Hepatocyte (in vitro differentiated cells): Measurements from ENCODE around the gene DOCK4.

Experiments used
- EZH2 ChIP-seq: fragments of 200-600 bp; sonication (generic); IDR thresholded peaks from 2 replicates; pipeline ENCODE4 v1.6.1; 2016; ENCODE audit warnings: antibody characterized with exemption, mild to moderate bottlenecking, borderline replicate concordance
- EZH2phosphoT487 ChIP-seq: fragments of 200-600 bp; sonication (generic); IDR thresholded peaks from one replicate; pipeline ENCODE4 v1.6.1; 2018; ENCODE audit warnings: antibody characterized with exemption, mild to moderate bottlenecking, low read depth, moderate library complexity; ENCODE audit not compliant: unreplicated experiment, severe bottlenecking
- TF ChIP-seq, protein P1 (sequence below): fragments of 200-600 bp; sonication (generic); IDR thresholded peaks from 2 replicates; pipeline ENCODE4 v1.5.1; 2016; ENCODE audit warnings: antibody characterized with exemption, mild to moderate bottlenecking; ENCODE audit not compliant: poor library complexity

DNA sequence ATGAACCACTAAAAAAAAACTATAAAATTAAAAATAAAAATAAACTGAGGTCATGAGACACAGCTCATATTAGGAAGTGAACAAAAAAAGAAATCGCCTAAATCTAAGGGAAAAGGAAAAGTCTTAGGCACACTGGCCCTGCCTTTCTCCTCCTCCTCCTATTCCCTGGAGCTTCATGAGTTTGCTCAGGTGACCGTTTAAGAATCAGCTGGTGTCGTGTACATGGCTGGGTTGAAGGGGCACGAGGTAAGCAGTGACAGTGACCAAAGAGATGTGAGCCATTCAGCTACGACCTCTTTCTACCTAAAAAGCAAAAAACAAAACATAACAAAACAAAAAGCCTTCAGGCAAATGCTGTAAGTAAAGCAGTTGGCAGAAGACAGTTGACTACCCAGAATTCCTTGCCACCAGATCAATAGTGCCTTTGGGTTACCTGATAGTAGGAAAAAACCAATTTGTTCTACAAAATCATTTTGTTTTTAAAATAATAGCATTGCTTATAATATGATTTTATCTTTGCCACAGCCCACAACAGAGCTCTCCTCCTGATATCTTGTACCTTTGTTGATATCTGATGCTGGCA lies 135.4 kb downstream of the DOCK4 start:
- TF ChIP-seq EZH2 (no peak), EZH2phosphoT487 (no peak)
- TF ChIP-seq, protein P1, sequence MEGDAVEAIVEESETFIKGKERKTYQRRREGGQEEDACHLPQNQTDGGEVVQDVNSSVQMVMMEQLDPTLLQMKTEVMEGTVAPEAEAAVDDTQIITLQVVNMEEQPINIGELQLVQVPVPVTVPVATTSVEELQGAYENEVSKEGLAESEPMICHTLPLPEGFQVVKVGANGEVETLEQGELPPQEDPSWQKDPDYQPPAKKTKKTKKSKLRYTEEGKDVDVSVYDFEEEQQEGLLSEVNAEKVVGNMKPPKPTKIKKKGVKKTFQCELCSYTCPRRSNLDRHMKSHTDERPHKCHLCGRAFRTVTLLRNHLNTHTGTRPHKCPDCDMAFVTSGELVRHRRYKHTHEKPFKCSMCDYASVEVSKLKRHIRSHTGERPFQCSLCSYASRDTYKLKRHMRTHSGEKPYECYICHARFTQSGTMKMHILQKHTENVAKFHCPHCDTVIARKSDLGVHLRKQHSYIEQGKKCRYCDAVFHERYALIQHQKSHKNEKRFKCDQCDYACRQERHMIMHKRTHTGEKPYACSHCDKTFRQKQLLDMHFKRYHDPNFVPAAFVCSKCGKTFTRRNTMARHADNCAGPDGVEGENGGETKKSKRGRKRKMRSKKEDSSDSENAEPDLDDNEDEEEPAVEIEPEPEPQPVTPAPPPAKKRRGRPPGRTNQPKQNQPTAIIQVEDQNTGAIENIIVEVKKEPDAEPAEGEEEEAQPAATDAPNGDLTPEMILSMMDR: no peak
